HepG2 (cell line): Measurements from ENCODE around the gene PTPRD. TPM values are rescaled to one million over a fixed set of nuclear protein-coding genes. Genes with fewer than 3 reads are reported as not detected.

Experiments used
- ATAC-seq: fragments of 200-7000 bp; cut with Tn5 transposase; 3 replicates; pipeline ENCODE4 v1.9.1; 2020; ENCODE audit warnings: mild to moderate bottlenecking, moderate library complexity
- BruUV-seq: library from RNA; stranded (reverse); fragments of 400-500 nt; replicated peaks from 2 replicates; lab custom pipeline; 2021; lab: Mats Ljungman, UMichigan
- CTCF ChIA-PET: fragments of 300-600 bp; formaldehyde crosslinking; extraction: SDS; loops from one replicate; lab custom pipeline; 2021; ENCODE audit warnings: low total read pairs, inconsistent platforms, low intra/inter-chr PET ratio; lab: Yijun Ruan, JAX
- POLR2A ChIA-PET: fragments of 350-600 bp; sonication (Branson Sonifier 250); formaldehyde crosslinking; loops from one replicate; lab custom pipeline; 2020; ENCODE audit warnings: antibody characterized with exemption, inconsistent platforms; lab: Yijun Ruan, JAX
- DNase-seq: peaks from one replicate; pipeline ENCODE4 v3.0.0-alpha.2; 2015; ENCODE audit warnings: low spot score
- FAIRE-seq: peaks from 3 replicates; lab custom pipeline; 2011; peaks lifted over from hg19 to GRCh38; lab: Jason Lieb, UNC
- H2AFZ ChIP-seq: one replicate; pipeline ENCODE4 v1.6.1; 2011; ENCODE audit warnings: low read length, inconsistent platforms
- H3K27ac ChIP-seq: fragments of 300-600 bp; 3 replicates; pipeline ENCODE4 v1.8.0; 2011; ENCODE audit warnings: mixed run types, mild to moderate bottlenecking, mixed read lengths, low read length, inconsistent platforms; ENCODE audit not compliant: insufficient read depth; ENCODE audit errors: extremely low read length
- H3K27me3 ChIP-seq, 2 experiments: fragments of 200-600 bp in 1 of 2; 2 replicates in 1 of 2; 3 replicates in 1 of 2; pipeline versions ENCODE4 v1.6.0 to v1.8.0; 2011; ENCODE audit warnings: low read length in 2 of 2, mild to moderate bottlenecking in 2 of 2, moderate library complexity in 2 of 2, inconsistent platforms in 1 of 2; ENCODE audit not compliant: insufficient read depth in 2 of 2, control insufficient read depth in 1 of 2
- H3K36me3 ChIP-seq, 2 experiments: fragments of 200-600 bp in 1 of 2; replicated peaks in 1 of 2; 2 replicates in 1 of 2; 3 replicates in 1 of 2; pipeline versions ENCODE4 v1.5.1 to v1.8.0; 2011; ENCODE audit warnings: low read length in 2 of 2, inconsistent platforms in 1 of 2; ENCODE audit not compliant: insufficient read depth in 2 of 2, control insufficient read depth in 1 of 2
- H3K4me1 ChIP-seq: 2 replicates; pipeline ENCODE4 v1.5.1; 2012; ENCODE audit warnings: low read length, inconsistent platforms; ENCODE audit not compliant: insufficient read depth
- H3K4me2 ChIP-seq: 2 replicates; pipeline ENCODE4 v1.6.0; 2011; ENCODE audit warnings: low read depth, low read length, inconsistent platforms
- H3K4me3 ChIP-seq, 3 experiments: fragments of 200-600 bp in 1 of 3; sonication (generic), shearing (Covaris generic) in 1 of 3; replicated peaks in 1 of 3; 2 replicates each; pipeline ENCODE4 v1.5.1; 2011 to 2016; ENCODE audit warnings: low read length in 3 of 3, inconsistent platforms in 2 of 3, low read depth in 2 of 3, mild to moderate bottlenecking in 2 of 3, control low read depth in 1 of 3, mixed read lengths in 1 of 3; ENCODE audit not compliant: insufficient read depth in 1 of 3
- H3K79me2 ChIP-seq: one replicate; pipeline ENCODE4 v1.6.1; 2011; ENCODE audit warnings: low read length, inconsistent platforms; ENCODE audit not compliant: insufficient read depth
- H3K9ac ChIP-seq: 2 replicates; pipeline ENCODE4 v1.6.0; 2011; ENCODE audit warnings: mild to moderate bottlenecking, low read depth, low read length, inconsistent platforms; ENCODE audit not compliant: insufficient read depth
- H3K9me3 ChIP-seq: 2 replicates; pipeline ENCODE4 v1.5.1; 2012; ENCODE audit warnings: mild to moderate bottlenecking, low read length
- H4K20me1 ChIP-seq: 2 replicates; pipeline ENCODE4 v1.6.0; 2011; ENCODE audit warnings: inconsistent platforms, mild to moderate bottlenecking, low read length, moderate library complexity; ENCODE audit not compliant: insufficient read depth
- ATF4 ChIP-seq, 2 experiments: fragments of 450-650 bp in 1 of 2; sonication (generic) in 1 of 2; formaldehyde crosslinking; IDR thresholded peaks; 2 replicates each; pipeline versions ENCODE4 v1.5.0 to v1.8.0; 2020 to 2022; ENCODE audit warnings: mild to moderate bottlenecking in 1 of 2, missing genetic modification reagents in 1 of 2
- CERS6 ChIP-seq: sonication (generic); formaldehyde crosslinking; IDR thresholded peaks from 2 replicates; pipeline ENCODE4 v1.5.0; 2020; ENCODE audit warnings: missing genetic modification reagents
- KAT2B ChIP-seq: fragments of 150-350 bp; IDR thresholded peaks from 2 replicates; pipeline ENCODE4 v1.6.1; 2014; ENCODE audit warnings: low read depth, low read length, borderline replicate concordance
- KDM4B ChIP-seq: sonication (generic); formaldehyde crosslinking; IDR thresholded peaks from 2 replicates; pipeline ENCODE4 v1.4.0; 2020; ENCODE audit warnings: missing genetic modification reagents
- MBD4 ChIP-seq: IDR thresholded peaks from 2 replicates; pipeline ENCODE4 v1.6.1; 2012; ENCODE audit warnings: low read length, inconsistent platforms, borderline replicate concordance
- NRL ChIP-seq: sonication (generic); formaldehyde crosslinking; IDR thresholded peaks from 2 replicates; pipeline ENCODE4 v1.5.0; 2020; ENCODE audit warnings: missing genetic modification reagents, mild to moderate bottlenecking, moderate library complexity, borderline replicate concordance
- PBX3 ChIP-seq: sonication (generic); formaldehyde crosslinking; IDR thresholded peaks from 2 replicates; pipeline ENCODE4 v1.8.1; 2023; ENCODE audit warnings: missing genetic modification reagents, inconsistent platforms, borderline replicate concordance
- SRSF1 ChIP-seq: fragments of 200-400 bp; formaldehyde crosslinking; optimal IDR thresholded peaks from 2 replicates; pipeline ENCODE3; 2017; ENCODE audit warnings: mild to moderate bottlenecking, low read depth, low read length, moderate library complexity
- ZBTB39 ChIP-seq: sonication (generic); formaldehyde crosslinking; IDR thresholded peaks from 2 replicates; pipeline ENCODE4 v1.5.0; 2020; ENCODE audit warnings: missing genetic modification reagents
- ZNF138 ChIP-seq: sonication (generic); formaldehyde crosslinking; IDR thresholded peaks from 2 replicates; pipeline ENCODE4 v1.5.0; 2020; ENCODE audit warnings: mild to moderate bottlenecking, low read depth, missing genetic modification reagents
- ZNF232 ChIP-seq: sonication (generic); formaldehyde crosslinking; IDR thresholded peaks from 2 replicates; pipeline ENCODE4 v1.4.0; 2020; ENCODE audit warnings: missing genetic modification reagents, borderline replicate concordance
- ZNF431 ChIP-seq: sonication (generic); formaldehyde crosslinking; IDR thresholded peaks from 2 replicates; pipeline ENCODE4 v1.9.0; 2022; ENCODE audit warnings: missing genetic modification reagents, low read depth, mild to moderate bottlenecking, borderline replicate concordance
- ZNF749 ChIP-seq: sonication (generic); formaldehyde crosslinking; IDR thresholded peaks from 2 replicates; pipeline ENCODE4 v1.8.0; 2022; ENCODE audit warnings: mild to moderate bottlenecking, missing genetic modification reagents, moderate library complexity, borderline replicate concordance
- ZNF776 ChIP-seq: sonication (generic); formaldehyde crosslinking; IDR thresholded peaks from 2 replicates; pipeline ENCODE4 v1.4.0; 2020; ENCODE audit warnings: mild to moderate bottlenecking, missing genetic modification reagents
- in situ Hi-C: cut with HindIII; loops from 2 replicates; pipeline ENCODE4 v1.10.0; 2017; ENCODE audit warnings: low pct_unique_long_range_greater_than_20kb; ENCODE audit not compliant: extremely low pct_ligation_motif_present
- intact Hi-C: fragments of 100-400 bp; cut with micrococcal nuclease; formaldehyde crosslinking; loops from one replicate; pipeline ENCODE4 v1.10.0; 2022; ENCODE audit not compliant: unreplicated experiment
- polyA plus RNA-seq, 8 experiments: library from polyadenylated mRNA; depleted of rRNA in 3 of 8; stranded (reverse) in 7 of 8; unstranded in 1 of 8; fragments of >200 nt; fragmentation: Illumina TruSeq in 4 of 8; extraction: Trizol in 4 of 8; gene quantifications; 2 replicates each; pipeline versions ENCODE4 v1.2.1 to v1.2.3, GENCODE V29; 2011 to 2016; ENCODE audit warnings: low read depth in 4 of 8, missing spikeins in 1 of 8, mixed read lengths in 1 of 8; ENCODE audit not compliant: insufficient read depth in 1 of 8
- total RNA-seq, 5 experiments: library from RNA; depleted of rRNA; stranded (reverse); fragments of >200 nt; fragmentation: Illumina TruSeq; extraction: Trizol; gene quantifications; 2 replicates each; pipeline ENCODE4 v1.2.3, GENCODE V29; 2016; ENCODE audit warnings: low read depth in 1 of 5
- TF ChIP-seq, protein P1 (sequence below): IDR thresholded peaks from 2 replicates; pipeline ENCODE4 v1.6.1; 2012; ENCODE audit warnings: low read length, improper control_type of control experiment

Gene PTPRD
- total and polyA plus RNA-seq, 2 of the 13 experiments (the other 11 are each of a cell fraction or from before 2014, with no cell fraction given), result 0.05 TPM; not detected in 1

GRCh38 chr9:8392866-8393265, 2219.9 kb downstream of the PTPRD start (continued):
- TF ChIP-seq MBD4 (no peak), ZNF431 (CRISPR knock-in tag) (no peak)

- in situ Hi-C loops (no loop called here), intact Hi-C loops (no loop called here)
- CTCF ChIA-PET, result no interaction called here
- Histone ChIP-seq H3K9me3 (peaks cover 90% of the 10 kb centered on the region), H2AFZ (no peak overlapping the region), H3K4me2 (no peak overlapping the region), H3K36me3 (no peaks in the 10 kb centered on the region), H3K27me3 (no peaks in the 10 kb centered on the region), H3K9ac (no peak overlapping the region), H3K79me2 (no peaks in the 10 kb centered on the region), H3K4me3 (no peak overlapping the region), H3K27ac (no peak overlapping the region), H3K4me1 (no peaks in the 10 kb centered on the region), H4K20me1 (no peaks in the 10 kb centered on the region)
- ATAC-seq, result no peak
- FAIRE-seq, result no peak
- no TSS peak for BruUV-seq
- DNase-seq, result no peak
- POLR2A ChIA-PET, result no interaction called here
- TF ChIP-seq ZNF232 (no peak), PBX3 (CRISPR knock-in tag) (no peak), ZNF749 (CRISPR knock-in tag) (no peak), ZNF776 (CRISPR knock-in tag) (no peak), ZNF138 (CRISPR knock-in tag) (no peak), KAT2B (no peak), SRSF1 (no peak), ZBTB39 (no peak), CERS6 (CRISPR knock-in tag) (no peak), KDM4B (CRISPR knock-in tag) (no peak), ATF4 (CRISPR knock-in tag; IDR thresholded peaks at IDR 0.05) (no peak), NRL (CRISPR knock-in tag) (no peak)
- TF ChIP-seq, protein P1, sequence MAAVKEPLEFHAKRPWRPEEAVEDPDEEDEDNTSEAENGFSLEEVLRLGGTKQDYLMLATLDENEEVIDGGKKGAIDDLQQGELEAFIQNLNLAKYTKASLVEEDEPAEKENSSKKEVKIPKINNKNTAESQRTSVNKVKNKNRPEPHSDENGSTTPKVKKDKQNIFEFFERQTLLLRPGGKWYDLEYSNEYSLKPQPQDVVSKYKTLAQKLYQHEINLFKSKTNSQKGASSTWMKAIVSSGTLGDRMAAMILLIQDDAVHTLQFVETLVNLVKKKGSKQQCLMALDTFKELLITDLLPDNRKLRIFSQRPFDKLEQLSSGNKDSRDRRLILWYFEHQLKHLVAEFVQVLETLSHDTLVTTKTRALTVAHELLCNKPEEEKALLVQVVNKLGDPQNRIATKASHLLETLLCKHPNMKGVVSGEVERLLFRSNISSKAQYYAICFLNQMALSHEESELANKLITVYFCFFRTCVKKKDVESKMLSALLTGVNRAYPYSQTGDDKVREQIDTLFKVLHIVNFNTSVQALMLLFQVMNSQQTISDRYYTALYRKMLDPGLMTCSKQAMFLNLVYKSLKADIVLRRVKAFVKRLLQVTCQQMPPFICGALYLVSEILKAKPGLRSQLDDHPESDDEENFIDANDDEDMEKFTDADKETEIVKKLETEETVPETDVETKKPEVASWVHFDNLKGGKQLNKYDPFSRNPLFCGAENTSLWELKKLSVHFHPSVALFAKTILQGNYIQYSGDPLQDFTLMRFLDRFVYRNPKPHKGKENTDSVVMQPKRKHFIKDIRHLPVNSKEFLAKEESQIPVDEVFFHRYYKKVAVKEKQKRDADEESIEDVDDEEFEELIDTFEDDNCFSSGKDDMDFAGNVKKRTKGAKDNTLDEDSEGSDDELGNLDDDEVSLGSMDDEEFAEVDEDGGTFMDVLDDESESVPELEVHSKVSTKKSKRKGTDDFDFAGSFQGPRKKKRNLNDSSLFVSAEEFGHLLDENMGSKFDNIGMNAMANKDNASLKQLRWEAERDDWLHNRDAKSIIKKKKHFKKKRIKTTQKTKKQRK, result no peak
These were observed 2221.2 kb downstream of the PTPRD start for GRCh38 chr9:8391566-8391965.
